HepG2 (cell line): ENCODE data around the gene IFIT1. TPM values are rescaled to one million over a fixed set of nuclear protein-coding genes. Genes with fewer than 3 reads are reported as not detected.

Experiments used
- ATAC-seq: fragments of 200-7000 bp; cut with Tn5 transposase; 3 replicates; pipeline ENCODE4 v1.9.1; 2020; ENCODE audit warnings: mild to moderate bottlenecking, moderate library complexity
- BruUV-seq: library from RNA; stranded (reverse); fragments of 400-500 nt; replicated peaks from 2 replicates; lab custom pipeline; 2021; lab: Mats Ljungman, UMichigan
- CTCF ChIA-PET: fragments of 300-600 bp; formaldehyde crosslinking; extraction: SDS; loops from one replicate; lab custom pipeline; 2021; ENCODE audit warnings: low total read pairs, inconsistent platforms, low intra/inter-chr PET ratio; lab: Yijun Ruan, JAX
- POLR2A ChIA-PET: fragments of 350-600 bp; sonication (Branson Sonifier 250); formaldehyde crosslinking; loops from one replicate; lab custom pipeline; 2020; ENCODE audit warnings: antibody characterized with exemption, inconsistent platforms; lab: Yijun Ruan, JAX
- DNase-seq: peaks from one replicate; pipeline ENCODE4 v3.0.0-alpha.2; 2015; ENCODE audit warnings: low spot score
- FAIRE-seq: peaks from 3 replicates; lab custom pipeline; 2011; peaks lifted over from hg19 to GRCh38; lab: Jason Lieb, UNC
- H2AFZ ChIP-seq: one replicate; pipeline ENCODE4 v1.6.1; 2011; ENCODE audit warnings: low read length, inconsistent platforms
- H3K27ac ChIP-seq: fragments of 300-600 bp; 3 replicates; pipeline ENCODE4 v1.8.0; 2011; ENCODE audit warnings: mixed run types, mild to moderate bottlenecking, mixed read lengths, low read length, inconsistent platforms; ENCODE audit not compliant: insufficient read depth; ENCODE audit errors: extremely low read length
- H3K27me3 ChIP-seq, 2 experiments: fragments of 200-600 bp in 1 of 2; 2 replicates in 1 of 2; 3 replicates in 1 of 2; pipeline versions ENCODE4 v1.6.0 to v1.8.0; 2011; ENCODE audit warnings: low read length in 2 of 2, mild to moderate bottlenecking in 2 of 2, moderate library complexity in 2 of 2, inconsistent platforms in 1 of 2; ENCODE audit not compliant: insufficient read depth in 2 of 2, control insufficient read depth in 1 of 2
- H3K36me3 ChIP-seq, 2 experiments: fragments of 200-600 bp in 1 of 2; replicated peaks in 1 of 2; 2 replicates in 1 of 2; 3 replicates in 1 of 2; pipeline versions ENCODE4 v1.5.1 to v1.8.0; 2011; ENCODE audit warnings: low read length in 2 of 2, inconsistent platforms in 1 of 2; ENCODE audit not compliant: insufficient read depth in 2 of 2, control insufficient read depth in 1 of 2
- H3K4me1 ChIP-seq: 2 replicates; pipeline ENCODE4 v1.5.1; 2012; ENCODE audit warnings: low read length, inconsistent platforms; ENCODE audit not compliant: insufficient read depth
- H3K4me2 ChIP-seq: 2 replicates; pipeline ENCODE4 v1.6.0; 2011; ENCODE audit warnings: low read depth, low read length, inconsistent platforms
- H3K4me3 ChIP-seq, 3 experiments: fragments of 200-600 bp in 1 of 3; sonication (generic), shearing (Covaris generic) in 1 of 3; replicated peaks in 1 of 3; 2 replicates each; pipeline ENCODE4 v1.5.1; 2011 to 2016; ENCODE audit warnings: low read length in 3 of 3, inconsistent platforms in 2 of 3, low read depth in 2 of 3, mild to moderate bottlenecking in 2 of 3, control low read depth in 1 of 3, mixed read lengths in 1 of 3; ENCODE audit not compliant: insufficient read depth in 1 of 3
- H3K79me2 ChIP-seq: one replicate; pipeline ENCODE4 v1.6.1; 2011; ENCODE audit warnings: low read length, inconsistent platforms; ENCODE audit not compliant: insufficient read depth
- H3K9ac ChIP-seq: 2 replicates; pipeline ENCODE4 v1.6.0; 2011; ENCODE audit warnings: mild to moderate bottlenecking, low read depth, low read length, inconsistent platforms; ENCODE audit not compliant: insufficient read depth
- H3K9me3 ChIP-seq: 2 replicates; pipeline ENCODE4 v1.5.1; 2012; ENCODE audit warnings: mild to moderate bottlenecking, low read length
- H4K20me1 ChIP-seq: 2 replicates; pipeline ENCODE4 v1.6.0; 2011; ENCODE audit warnings: inconsistent platforms, mild to moderate bottlenecking, low read length, moderate library complexity; ENCODE audit not compliant: insufficient read depth
- BHLHE40 ChIP-seq: IDR thresholded peaks from 2 replicates; pipeline ENCODE4 v1.6.1; 2011; ENCODE audit warnings: low read length, improper control_type of control experiment
- FOXK1 ChIP-seq: sonication (generic); formaldehyde crosslinking; IDR thresholded peaks from 2 replicates; pipeline ENCODE4 v1.4.0; 2020; ENCODE audit warnings: low read depth, missing genetic modification reagents, borderline replicate concordance
- HOXA9 ChIP-seq: sonication (generic); formaldehyde crosslinking; IDR thresholded peaks from 2 replicates; pipeline ENCODE4 v1.8.1; 2022; ENCODE audit warnings: missing genetic modification reagents, mild to moderate bottlenecking, moderate library complexity, borderline replicate concordance
- KDM5A ChIP-seq: fragments of 200-600 bp; sonication (generic); IDR thresholded peaks from 2 replicates; pipeline ENCODE4 v1.7.0; 2018; ENCODE audit warnings: antibody characterized with exemption, mild to moderate bottlenecking, low read length, borderline replicate concordance
- MAFF ChIP-seq: IDR thresholded peaks from 2 replicates; pipeline ENCODE4 v1.6.1; 2011; ENCODE audit warnings: low read depth, low read length, improper control_type of control experiment
- MAFK ChIP-seq, 2 experiments: IDR thresholded peaks in 1 of 2; conservative IDR thresholded peaks in 1 of 2; 2 replicates each; pipeline ENCODE4 v1.6.1; 2011; ENCODE audit warnings: improper control_type of control experiment in 2 of 2, low read length in 2 of 2
- MTA3 ChIP-seq: sonication (generic); formaldehyde crosslinking; IDR thresholded peaks from 2 replicates; pipeline ENCODE4 v1.4.0; 2020; ENCODE audit warnings: missing genetic modification reagents
- PAX8 ChIP-seq: sonication (generic); formaldehyde crosslinking; IDR thresholded peaks from 2 replicates; pipeline ENCODE4 v1.8.0; 2022; ENCODE audit warnings: mild to moderate bottlenecking, missing genetic modification reagents, borderline replicate concordance
- RARG ChIP-seq: sonication (generic); formaldehyde crosslinking; IDR thresholded peaks from 2 replicates; pipeline ENCODE4 v1.4.0; 2020; ENCODE audit warnings: low read depth, mild to moderate bottlenecking, missing genetic modification reagents
- RBAK ChIP-seq: sonication (generic); formaldehyde crosslinking; IDR thresholded peaks from 2 replicates; pipeline ENCODE4 v1.5.1; 2020; ENCODE audit warnings: mild to moderate bottlenecking, missing genetic modification reagents
- RCOR2 ChIP-seq: IDR thresholded peaks from 2 replicates; pipeline ENCODE4 v1.6.1; 2016; ENCODE audit warnings: missing biosample characterization, missing genetic modification reagents
- ZBTB1 ChIP-seq: sonication (generic); formaldehyde crosslinking; IDR thresholded peaks from 2 replicates; pipeline ENCODE4 v1.4.0; 2020; ENCODE audit warnings: missing genetic modification reagents, borderline replicate concordance
- ZNF230 ChIP-seq: sonication (generic); formaldehyde crosslinking; IDR thresholded peaks from 2 replicates; pipeline ENCODE4 v1.4.0; 2020; ENCODE audit warnings: mild to moderate bottlenecking, missing genetic modification reagents
- ZNF30 ChIP-seq: sonication (generic); formaldehyde crosslinking; IDR thresholded peaks from 2 replicates; pipeline ENCODE4 v1.5.0; 2020; ENCODE audit warnings: mild to moderate bottlenecking, missing genetic modification reagents
- ZSCAN9 ChIP-seq: IDR thresholded peaks from 2 replicates; pipeline ENCODE4 v1.6.1; 2016; ENCODE audit warnings: borderline replicate concordance
- WGBS: methylation state at CpG from one replicate; pipeline ENCODE4 v1.1.6; 2017; ENCODE audit warnings: low lambda C conversion rate; 5-methylcytosine and 5-hydroxymethylcytosine counted together
- in situ Hi-C: cut with HindIII; loops from 2 replicates; pipeline ENCODE4 v1.10.0; 2017; ENCODE audit warnings: low pct_unique_long_range_greater_than_20kb; ENCODE audit not compliant: extremely low pct_ligation_motif_present
- intact Hi-C: fragments of 100-400 bp; cut with micrococcal nuclease; formaldehyde crosslinking; loops from one replicate; pipeline ENCODE4 v1.10.0; 2022; ENCODE audit not compliant: unreplicated experiment
- polyA plus RNA-seq, 8 experiments: library from polyadenylated mRNA; depleted of rRNA in 3 of 8; stranded (reverse) in 7 of 8; unstranded in 1 of 8; fragments of >200 nt; fragmentation: Illumina TruSeq in 4 of 8; extraction: Trizol in 4 of 8; gene quantifications; 2 replicates each; pipeline versions ENCODE4 v1.2.1 to v1.2.3, GENCODE V29; 2011 to 2016; ENCODE audit warnings: low read depth in 4 of 8, missing spikeins in 1 of 8, mixed read lengths in 1 of 8; ENCODE audit not compliant: insufficient read depth in 1 of 8
- total RNA-seq, 5 experiments: library from RNA; depleted of rRNA; stranded (reverse); fragments of >200 nt; fragmentation: Illumina TruSeq; extraction: Trizol; gene quantifications; 2 replicates each; pipeline ENCODE4 v1.2.3, GENCODE V29; 2016; ENCODE audit warnings: low read depth in 1 of 5
- TF ChIP-seq, protein P1 (sequence below), 2 experiments: sonication (generic) in 1 of 2; formaldehyde crosslinking in 1 of 2; IDR thresholded peaks; 2 replicates each; pipeline versions ENCODE4 v1.4.0 to v1.6.1; 2016 to 2020; ENCODE audit warnings: borderline replicate concordance in 1 of 2, low read depth in 1 of 2, mild to moderate bottlenecking in 1 of 2, missing genetic modification reagents in 1 of 2

Gene IFIT1
- total and polyA plus RNA-seq, 2 of the 13 experiments (the other 11 are each of a cell fraction or from before 2014, with no cell fraction given): 1.5 to 5.5 TPM

GRCh38 chr10:89379103-89379502, 13.3 kb upstream of the IFIT1 start:
- H3K9ac ChIP-seq: no peak overlapping the region
- FAIRE-seq (no peak), ATAC-seq (no peak), DNase-seq (no peak)
- H2AFZ ChIP-seq: no peak overlapping the region
- TF ChIP-seq MAFF (0 out of 2 replicates have a peak, but pooled peaks have one; percentile 4), HOXA9 (CRISPR knock-in tag) (no peak), MAFK (conservative IDR thresholded peaks at IDR 0.05 in 1 of 2, IDR thresholded peaks at IDR 0.05 in 1 of 2; ENCODE audit: low read length in 2 of 2) (peak in 1 of 2 experiments; percentile 50; a peak in 2 of 4 replicates)
- in situ Hi-C loops (no loop called here), intact Hi-C loops (no loop called here)
- H3K4me3 ChIP-seq: no peak overlapping the region
- no peaks in the 10 kb centered on the region for H3K27me3 ChIP-seq
- no peaks in the 10 kb centered on the region for H4K20me1 ChIP-seq
- H3K9me3 ChIP-seq: no peaks in the 10 kb centered on the region
- CTCF ChIA-PET: no interaction called here
- no peaks in the 10 kb centered on the region for H3K79me2 ChIP-seq
- no peak overlapping the region for H3K4me2 ChIP-seq
- H3K4me1 ChIP-seq: peaks cover 18% of the 10 kb centered on the region
- H3K36me3 ChIP-seq: no peaks in the 10 kb centered on the region
- H3K27ac ChIP-seq: no peak overlapping the region
- POLR2A ChIA-PET: no interaction called here
- BruUV-seq: no TSS peak

GRCh38 chr10:89382757-89383156, 9.7 kb upstream of the IFIT1 start:
- Histone ChIP-seq H4K20me1 (no peaks in the 10 kb centered on the region), H3K4me3 (no peak overlapping the region), H3K9me3 (no peaks in the 10 kb centered on the region), H3K36me3 (no peaks in the 10 kb centered on the region), H3K27ac (no peak overlapping the region), H3K4me2 (no peak overlapping the region), H3K27me3 (no peaks in the 10 kb centered on the region), H2AFZ (no peak overlapping the region), H3K9ac (no peak overlapping the region), H3K79me2 (no peaks in the 10 kb centered on the region), H3K4me1 (no peaks in the 10 kb centered on the region)
- intact Hi-C loops: no loop called here
- DNase-seq (no peak), FAIRE-seq (no peak), ATAC-seq (no peak)
- no TSS peak for BruUV-seq
- TF ChIP-seq RARG (no peak), RCOR2 (CRISPR knock-in tag) (no peak), RBAK (CRISPR knock-in tag) (no peak), ZNF30 (CRISPR knock-in tag) (no peak), PAX8 (CRISPR knock-in tag) (no peak), MTA3 (CRISPR knock-in tag) (no peak), ZNF230 (no peak), ZBTB1 (CRISPR knock-in tag) (no peak), ZSCAN9 (CRISPR knock-in tag) (no peak), KDM5A (no peak), FOXK1 (no peak), BHLHE40 (no peak)
- TF ChIP-seq, protein P1, sequence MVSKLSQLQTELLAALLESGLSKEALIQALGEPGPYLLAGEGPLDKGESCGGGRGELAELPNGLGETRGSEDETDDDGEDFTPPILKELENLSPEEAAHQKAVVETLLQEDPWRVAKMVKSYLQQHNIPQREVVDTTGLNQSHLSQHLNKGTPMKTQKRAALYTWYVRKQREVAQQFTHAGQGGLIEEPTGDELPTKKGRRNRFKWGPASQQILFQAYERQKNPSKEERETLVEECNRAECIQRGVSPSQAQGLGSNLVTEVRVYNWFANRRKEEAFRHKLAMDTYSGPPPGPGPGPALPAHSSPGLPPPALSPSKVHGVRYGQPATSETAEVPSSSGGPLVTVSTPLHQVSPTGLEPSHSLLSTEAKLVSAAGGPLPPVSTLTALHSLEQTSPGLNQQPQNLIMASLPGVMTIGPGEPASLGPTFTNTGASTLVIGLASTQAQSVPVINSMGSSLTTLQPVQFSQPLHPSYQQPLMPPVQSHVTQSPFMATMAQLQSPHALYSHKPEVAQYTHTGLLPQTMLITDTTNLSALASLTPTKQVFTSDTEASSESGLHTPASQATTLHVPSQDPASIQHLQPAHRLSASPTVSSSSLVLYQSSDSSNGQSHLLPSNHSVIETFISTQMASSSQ (IDR thresholded peaks at IDR 0.05; ENCODE audit: low read depth): no peak
- TF ChIP-seq, protein P1 (CRISPR knock-in tag; IDR thresholded peaks at IDR 0.05; ENCODE audit: borderline replicate concordance): no peak
- CTCF ChIA-PET: no interaction called here
- POLR2A ChIA-PET: no interaction called here
- in situ Hi-C loops: no loop called here
- WGBS: 25% methylated on average over 1 of the region's 1 CpG
